Dermis microvascular lymphatic vessel endothelial cell (primary cell): ENCODE results near the gene CA5A. TPM values are rescaled to one million over a fixed set of nuclear protein-coding genes. Genes with fewer than 3 reads are reported as not detected.
"Not testable (repeated sequence)": the region's sequence is repeated elsewhere in the genome, so short reads cannot be mapped to it uniquely, and the experiment has no call there.

Experiments used
- DNase-seq, 2 donors: peaks; one replicate each; pipeline versions ENCODE4 v3.0.0 to v3.0.0-alpha.2; 2010; ENCODE audit warnings: low read depth in 2 of 2
- total RNA-seq: library from RNA; depleted of rRNA; stranded (reverse); fragments of >200 nt; gene quantifications from 2 replicates; pipeline ENCODE4 v1.2.1, GENCODE V29; 2014

The CA5A gene
- total RNA-seq, 1 donor from 2014 or later = not detected

DNA sequence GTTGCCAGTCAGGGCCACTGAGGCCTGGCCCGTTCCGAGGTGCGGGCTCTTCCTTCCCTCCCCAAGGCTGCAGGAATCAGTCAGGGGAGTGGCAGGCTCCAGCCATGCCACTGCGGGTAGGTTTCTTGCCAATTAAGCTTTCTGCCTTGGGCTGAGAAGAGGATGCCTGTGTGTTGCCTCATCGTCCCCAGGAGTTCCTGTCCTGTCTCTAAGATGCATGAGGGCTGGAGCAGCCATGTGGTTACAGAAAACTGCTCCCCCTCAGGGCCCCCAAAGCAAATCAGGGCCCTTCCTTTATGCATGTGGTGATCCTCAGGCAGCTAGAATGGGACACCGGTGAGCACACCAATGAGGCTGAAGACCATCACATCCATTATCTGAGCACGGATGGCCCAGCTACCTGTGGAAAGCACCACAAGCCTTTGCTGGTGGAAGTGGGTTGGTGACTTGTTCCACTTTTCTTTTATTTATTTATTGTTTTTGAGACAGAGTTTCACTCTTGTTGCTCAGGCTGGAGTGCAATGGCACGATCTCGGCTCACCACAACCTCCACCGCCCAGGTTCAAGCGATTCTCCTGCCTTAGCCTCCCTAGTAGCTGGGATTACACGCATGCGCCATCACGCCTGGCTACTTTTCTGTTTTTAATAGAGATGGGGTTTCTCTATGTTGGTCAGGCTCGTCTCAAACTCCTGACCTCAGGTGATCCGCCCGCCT, 40.0 kb downstream of the CA5A start:
- not testable (repeated sequence) for DNase-seq

DNA sequence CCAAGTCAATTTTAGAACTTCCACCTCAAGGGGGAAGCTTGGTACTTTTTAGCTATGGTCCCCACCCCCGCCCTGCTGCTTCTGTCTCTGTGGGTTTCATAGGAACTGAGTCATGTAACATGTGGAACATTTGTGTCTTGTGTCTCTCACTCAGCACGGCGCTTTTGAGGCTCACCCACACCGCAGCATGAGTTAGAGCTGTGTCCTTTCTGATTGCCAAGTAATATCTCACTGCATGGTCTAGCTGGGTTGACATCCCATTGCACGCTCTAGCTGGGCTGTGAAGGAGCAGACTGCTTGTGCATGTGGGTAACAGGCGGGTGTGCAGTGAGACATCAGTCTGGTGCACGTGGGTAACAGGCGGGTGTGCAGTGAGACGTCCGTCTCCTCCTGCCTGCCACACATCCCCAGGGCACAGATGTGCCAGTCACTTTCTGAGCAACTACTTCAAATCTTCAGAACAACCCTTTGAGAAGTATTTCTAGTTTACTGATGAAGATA, 40.6 kb downstream of the CA5A start:
- DNase-seq = no peak

DNA sequence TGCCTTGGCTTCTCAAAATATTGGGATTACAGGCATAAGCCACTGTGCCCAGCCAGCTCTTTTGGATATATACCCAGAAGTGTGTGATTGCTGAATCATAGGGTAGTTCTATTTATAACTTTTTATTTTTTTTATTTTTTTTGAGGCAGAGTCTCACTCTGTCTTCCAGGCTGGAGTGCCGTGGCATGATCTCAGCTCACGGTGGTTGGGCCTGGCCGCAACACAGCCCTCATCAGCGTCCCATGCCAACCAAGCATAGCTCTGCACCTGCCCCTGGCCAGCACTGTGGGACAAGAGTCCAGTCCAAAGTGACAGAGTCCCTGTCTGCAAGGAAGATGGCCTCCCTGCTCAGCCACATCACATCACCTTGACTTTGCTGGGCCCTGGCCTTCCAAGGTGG, 42.3 kb downstream of the CA5A start:
- DNase-seq = not testable (repeated sequence)

DNA sequence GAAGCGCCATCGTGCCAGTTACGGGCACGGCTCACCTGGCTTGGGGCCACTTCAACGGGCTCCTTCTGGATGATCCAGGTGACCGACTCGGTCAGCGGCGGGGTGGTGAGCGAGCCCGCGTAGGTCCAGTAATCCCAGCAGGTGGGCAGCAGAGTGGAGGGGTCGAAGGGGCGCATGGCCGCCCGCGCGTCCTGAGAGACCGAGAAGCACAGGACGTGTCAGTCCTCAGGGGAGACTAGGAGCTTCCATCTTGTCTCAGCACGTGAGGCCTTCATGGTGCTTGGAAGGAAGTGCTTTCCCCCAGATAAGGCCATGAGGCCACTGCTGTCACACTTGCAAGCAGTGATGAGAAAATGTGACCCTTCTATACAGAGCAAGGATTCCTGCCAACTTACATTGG, 44.6 kb downstream of the CA5A start:
- no peak for DNase-seq

DNA sequence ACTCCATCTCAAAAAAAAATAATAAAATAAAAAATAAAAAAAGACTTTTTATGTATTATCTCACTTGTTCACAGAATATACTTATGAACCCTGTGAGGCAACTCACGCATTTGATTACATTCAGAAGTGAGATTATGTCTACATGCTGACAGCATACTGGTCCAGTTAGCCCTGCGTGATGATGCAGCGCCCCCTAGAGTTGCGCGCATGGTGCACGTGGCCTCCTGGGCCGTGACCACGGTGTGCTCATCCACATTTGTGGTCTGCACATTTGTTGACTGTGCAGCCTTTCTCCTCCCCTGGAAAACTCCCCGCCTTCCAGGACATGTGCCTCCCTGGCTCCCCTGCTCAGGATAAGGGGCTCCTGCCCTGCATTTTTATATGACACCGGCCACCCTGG, 46.6 kb downstream of the CA5A start:
- not testable (repeated sequence) for DNase-seq

DNA sequence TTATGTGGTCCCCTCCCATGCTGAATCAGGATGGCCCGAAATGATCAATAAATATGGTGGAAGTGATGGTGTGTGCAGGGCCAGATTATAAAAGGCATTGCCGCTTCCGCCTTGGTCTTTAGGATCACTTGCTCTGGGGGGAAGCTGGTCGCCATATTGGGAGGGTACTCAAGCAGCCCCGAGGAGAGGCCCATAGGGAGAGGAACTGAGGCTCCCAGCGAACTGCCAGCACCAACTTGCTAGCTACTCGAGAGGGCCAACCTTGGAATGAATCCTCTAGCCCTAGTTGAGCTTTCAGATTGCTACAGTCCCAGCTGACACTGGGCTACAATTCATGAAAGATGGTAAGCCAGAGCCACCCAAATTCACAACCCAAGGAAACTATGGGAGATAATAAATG, 48.0 kb downstream of the CA5A start:
- DNase-seq = not testable (repeated sequence)

DNA sequence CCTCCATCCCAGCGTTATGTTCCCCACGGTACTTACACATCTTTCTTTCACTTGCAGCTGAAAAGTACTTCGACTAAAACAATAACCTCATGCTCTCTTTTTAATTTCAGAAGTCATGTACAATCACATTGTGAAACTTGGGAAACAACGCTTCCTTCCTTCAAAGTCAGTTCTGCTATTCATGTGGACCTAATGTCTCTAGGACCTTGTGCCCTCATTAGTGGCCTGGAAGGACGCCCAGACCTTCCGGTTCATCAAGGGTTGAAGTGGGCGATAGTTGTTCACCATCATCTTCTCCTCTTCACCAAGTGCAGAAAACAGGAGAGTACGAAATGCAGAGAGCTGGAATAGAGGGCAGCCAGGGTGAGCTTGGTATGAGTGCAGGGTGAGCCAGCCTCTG, 48.4 kb downstream of the CA5A start:
- not testable (repeated sequence) for DNase-seq

DNA sequence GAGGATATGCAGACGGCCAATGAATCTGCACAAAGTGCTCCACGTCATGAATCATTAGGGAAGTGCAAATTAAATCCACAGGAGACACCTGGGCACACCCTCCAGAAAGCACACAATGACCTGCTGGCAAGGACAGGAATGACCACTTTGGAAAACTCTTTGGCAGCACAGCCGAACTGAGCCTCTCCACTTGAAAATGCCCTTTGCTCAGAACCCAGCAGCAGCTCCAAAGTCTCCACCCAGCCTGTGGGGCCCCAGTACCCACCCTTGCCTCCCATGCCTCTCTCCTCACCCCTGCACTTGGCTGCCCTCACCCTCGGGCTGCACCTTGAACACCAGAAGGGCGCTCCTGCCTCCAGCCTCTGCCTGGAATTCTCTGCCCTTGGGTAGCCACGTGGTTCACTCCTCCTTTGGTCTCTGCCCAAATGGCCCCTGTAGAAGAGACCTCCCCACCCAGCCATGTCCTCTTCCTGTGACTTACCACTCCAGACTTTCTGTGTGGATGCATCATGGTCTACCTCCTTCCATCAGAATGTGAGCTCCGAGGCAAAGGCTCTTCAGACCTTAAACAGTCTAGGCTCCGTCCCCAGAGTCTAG, 50.9 kb downstream of the CA5A start:
- not testable (repeated sequence) for DNase-seq

DNA sequence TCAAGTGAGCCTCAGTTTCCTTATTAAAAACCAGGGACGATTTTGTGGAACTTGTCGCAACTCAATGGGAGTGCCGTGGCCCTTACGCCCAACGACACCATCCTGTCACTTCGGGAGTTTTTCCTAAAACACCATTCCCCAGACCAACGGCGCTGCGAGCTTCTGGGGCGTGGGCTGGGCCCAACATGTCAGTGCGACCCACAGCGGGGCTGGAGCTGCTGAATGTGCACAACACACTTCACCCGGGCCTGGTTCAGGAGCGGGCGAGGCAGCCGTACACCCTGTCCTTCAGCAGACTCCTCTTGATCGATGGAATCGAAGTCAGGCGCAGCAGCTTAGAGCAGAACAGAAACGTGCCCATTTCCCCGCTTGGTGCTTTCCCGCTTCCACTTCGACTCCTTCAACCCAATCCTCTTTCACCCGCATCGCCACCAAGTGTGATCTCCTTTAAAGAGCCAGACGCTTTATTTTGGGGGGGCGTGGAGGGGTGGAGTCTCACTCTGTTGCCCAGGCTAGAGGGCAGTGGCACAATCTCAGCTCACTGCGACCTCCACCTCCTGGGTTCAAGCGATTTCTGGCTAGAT, 53.8 kb downstream of the CA5A start:
- DNase-seq = no peak

DNA sequence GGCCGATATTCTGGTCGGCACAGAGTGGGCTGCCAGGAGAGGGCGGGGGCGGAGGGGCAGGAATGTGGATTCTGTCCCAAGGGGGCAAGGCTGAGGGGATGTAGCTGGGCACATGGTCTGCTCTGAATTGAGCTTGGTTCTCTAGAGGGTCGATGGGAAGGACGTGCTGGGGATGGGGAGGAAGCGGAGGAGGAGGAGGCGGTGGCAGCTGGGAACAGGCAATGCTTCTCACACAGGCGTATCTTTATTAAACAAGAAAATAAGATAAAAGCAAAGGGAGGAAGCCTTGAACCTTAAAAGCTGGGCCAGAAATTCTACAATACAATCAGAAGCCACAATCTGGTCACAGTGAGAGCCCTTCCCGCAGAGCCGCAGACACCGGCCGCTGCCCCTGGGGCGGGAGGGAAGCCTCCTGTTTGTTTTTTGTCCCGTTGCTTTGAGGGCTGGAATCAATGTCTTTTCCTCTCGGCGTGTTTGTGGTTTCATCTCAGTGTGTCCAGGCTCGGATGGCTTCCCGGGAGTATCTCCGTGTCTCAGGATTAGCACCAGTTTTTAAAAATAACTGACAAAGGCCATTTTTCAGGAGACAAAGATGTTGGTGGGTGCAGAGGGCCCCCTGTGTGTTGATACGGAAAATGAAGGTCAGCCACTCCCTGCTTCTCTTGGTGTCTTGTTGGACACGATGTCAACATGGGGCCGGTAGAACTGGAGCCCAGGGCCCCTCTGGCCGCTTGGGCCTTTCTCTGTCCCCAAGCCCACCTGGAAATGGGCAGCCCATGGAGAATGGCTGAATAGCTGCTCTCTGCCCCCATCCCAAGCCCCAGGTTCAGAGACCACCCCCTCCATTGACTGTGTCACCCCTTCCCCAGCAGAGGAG, 54.8 kb downstream of the CA5A start:
- DNase-seq = no peak

DNA sequence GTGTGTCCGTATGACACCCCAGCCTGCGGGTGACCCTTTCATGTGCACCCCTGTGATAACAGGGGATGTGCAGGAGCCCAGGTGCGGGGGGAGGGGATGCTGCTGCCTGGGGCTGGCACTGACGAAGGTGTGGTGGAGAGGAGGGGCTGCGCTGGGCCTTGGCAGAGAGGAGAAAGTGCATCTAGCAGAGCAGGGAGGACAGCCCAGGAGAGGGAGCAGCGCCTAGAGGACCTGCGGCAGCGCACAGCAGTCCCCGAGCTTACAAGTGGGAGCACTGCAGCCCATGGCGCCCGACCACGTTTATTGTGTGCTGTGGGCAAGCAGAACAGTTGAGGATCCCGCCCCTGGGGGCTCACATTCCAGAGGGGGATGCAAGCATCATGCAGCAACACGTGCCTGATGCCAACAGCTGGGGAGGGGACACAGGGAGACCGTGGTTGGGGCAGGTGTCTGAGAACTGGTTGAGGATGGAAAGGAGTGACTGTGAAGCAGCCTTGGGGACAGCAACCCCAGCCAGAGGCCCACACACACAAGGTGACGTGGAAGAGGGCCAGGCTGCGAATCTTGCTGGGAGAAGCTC, 56.1 kb downstream of the CA5A start:
- no peak for DNase-seq

DNA sequence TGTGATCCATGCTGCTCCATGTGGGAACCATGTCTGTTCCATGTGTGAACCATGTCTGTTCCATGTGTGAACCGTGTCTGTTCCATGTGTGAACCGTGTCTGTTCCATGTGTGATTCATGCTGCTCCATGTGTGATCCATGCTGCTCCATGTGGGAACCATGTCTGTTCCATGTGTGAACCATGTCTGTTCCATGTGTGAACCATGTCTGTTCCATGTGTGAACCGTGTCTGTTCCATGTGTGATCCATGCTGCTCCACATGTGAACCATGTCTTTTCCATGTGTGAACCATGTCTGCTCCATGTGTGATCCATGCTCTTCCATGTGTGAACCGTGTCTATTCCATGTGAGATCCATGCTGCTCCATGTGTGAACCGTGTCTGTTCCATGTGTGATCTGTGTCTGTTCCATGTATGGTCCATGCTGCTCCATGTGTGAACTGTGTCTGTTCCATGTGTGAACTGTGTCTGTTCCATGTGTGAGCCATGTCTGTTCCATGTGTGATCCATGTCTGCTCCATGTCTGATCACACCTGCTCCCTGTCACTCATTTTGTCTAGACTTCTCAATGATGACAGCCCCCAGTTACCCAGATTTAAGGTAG, 56.8 kb downstream of the CA5A start:
- not testable (repeated sequence) for DNase-seq

DNA sequence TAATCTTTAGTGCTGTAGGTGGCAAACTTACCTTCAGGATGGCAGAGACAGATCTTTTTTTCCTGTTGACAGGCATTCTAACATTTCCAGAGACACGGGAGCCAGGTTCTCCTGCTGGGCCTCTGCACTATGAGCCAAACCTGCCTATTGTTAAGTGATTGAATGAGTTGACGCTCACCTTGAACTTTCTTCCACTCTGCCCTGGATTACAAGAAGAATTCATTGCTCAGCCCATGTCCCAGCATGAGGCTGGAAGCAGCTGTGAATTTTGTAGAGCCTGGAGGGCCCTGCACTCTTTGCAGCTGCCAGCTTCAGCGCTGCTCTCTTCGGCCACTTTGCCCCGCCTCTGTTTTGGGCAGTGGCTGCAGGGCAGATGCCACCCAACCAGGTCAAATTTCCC, 57.6 kb downstream of the CA5A start:
- no peak for DNase-seq

DNA sequence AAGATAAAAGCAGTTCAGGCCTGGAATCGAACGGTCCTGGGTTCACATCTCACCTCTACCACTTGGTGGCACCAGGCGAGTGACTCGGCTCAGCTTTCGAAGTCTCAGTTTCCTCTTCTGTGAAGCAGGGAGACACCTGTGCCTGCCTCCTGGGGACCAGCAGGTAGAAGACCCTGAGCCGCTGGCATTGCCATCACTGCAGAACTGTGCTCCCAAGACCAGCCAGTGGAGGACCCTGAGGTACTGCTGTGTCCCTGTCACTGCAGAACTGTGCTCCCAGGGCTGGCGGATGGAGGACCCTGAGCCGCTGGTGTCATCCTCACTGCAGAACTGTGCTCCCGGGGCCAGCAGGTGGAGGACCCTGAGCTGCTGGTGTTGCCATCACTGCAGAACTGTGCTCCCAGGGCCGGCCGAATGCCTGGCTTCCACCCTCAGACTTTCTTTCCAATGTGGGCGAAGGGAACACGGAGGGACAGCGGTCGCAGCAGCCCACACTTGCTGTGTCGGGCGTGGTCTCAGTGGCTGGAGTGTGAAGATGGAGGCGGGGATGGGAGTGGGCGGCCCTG, 58.3 kb downstream of the CA5A start:
- DNase-seq = no peak

DNA sequence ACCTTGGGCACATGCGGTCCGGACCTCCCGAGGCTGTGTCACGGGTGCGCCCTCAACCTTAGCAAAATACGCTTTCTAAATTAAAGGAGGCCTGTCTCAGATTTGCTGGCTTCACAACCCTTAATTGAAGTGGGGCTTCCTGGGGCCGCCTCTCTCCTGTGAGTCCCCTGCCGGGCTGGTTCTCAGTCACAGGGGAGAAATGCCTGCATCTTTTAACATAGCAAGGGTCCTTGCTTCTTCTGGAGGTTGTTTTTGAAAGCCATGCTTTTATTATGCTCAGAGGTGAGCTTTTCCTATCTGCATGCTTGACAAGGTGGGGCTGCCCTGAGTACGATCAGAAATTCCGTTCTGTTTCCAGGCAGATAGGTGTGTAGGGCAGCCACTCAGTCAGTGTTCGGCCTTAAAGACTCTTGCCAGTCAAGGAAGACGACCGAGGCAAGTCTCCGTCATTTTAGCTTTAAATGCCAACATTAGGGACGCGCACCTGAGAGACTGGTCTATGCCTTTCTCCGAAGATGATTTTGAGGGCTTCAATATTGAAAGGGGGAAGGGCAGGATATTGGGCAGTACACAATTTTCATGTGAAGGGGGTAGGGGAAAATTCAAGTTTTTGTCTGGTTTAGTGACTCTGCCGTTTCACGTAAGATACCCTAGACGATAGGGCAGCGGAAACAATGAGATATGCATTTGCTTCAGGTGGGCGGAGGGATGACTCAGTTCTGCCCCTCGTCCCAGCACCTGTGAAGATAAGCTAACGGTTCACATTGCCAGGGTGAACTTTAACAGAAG, 61.5 kb downstream of the CA5A start:
- no peak for DNase-seq

DNA sequence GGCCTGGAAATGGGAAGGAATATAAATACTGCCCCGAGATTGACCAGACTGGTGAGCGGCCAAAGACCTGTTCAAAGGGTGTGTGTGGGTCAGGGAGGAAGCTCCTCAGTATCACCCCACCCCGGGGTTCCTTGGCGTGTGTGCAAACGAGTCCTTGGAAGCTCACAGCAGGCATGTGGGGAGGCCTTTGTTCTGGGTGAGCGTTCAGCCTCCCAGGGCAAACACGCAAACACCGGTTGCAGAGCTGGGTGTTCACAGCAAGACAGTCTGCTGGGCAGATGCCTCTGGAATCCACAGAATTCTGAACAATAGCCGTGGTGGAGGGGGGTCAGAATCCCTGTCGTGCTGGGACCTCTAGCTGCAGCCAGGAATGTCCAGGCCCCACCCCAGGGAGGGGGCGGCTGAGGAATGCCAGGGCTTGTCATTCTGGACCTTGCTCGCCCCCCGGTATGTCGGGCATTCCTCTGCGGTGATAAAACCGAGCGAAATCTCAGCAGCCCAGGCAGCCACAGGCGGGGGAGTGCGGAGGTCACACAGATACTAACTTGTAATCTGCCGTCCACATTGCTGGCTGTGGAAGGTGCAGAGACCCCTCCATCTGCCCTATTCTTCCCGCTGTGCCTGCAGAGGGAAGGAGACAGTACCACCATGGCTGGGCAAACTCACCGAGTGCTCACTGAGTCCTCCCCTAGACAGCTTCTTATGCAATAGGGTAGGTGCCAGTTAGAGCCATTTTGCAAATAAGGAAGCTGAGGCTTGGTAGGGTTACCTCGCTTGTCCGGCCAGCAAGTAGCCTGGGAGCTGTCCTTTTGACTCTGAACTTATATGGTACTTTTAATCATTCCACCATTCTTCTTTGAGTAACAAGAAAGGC, 65.7 kb downstream of the CA5A start:
- DNase-seq = peak in 1 of 2 donors; percentile 42

DNA sequence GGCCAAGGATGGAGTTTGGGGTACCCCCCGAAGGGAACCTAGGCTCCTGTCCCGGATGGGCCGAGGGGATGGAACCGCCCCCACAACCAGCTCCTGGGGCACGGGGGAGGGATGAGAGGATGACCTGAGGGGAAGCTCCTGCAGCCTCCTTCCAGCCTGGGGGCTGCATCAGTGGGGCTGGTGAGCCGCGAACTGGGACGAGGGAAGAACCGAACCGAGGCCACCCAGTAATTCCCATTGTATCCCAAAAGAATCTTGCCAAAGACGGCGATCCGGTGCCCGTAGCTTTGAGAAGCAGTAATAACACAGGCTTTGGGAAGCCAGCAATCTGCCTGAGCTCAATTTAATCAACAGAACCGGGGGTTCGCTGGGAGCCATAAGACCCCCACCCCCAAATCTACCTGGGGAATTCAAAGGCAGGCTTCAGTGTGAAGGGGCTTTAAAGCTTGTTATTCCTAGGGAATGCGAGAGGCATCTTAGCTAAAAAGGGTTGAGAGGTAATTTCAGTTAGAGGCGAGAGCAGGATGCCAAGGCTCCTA, 66.4 kb downstream of the CA5A start:
- not testable (repeated sequence) for DNase-seq

DNA sequence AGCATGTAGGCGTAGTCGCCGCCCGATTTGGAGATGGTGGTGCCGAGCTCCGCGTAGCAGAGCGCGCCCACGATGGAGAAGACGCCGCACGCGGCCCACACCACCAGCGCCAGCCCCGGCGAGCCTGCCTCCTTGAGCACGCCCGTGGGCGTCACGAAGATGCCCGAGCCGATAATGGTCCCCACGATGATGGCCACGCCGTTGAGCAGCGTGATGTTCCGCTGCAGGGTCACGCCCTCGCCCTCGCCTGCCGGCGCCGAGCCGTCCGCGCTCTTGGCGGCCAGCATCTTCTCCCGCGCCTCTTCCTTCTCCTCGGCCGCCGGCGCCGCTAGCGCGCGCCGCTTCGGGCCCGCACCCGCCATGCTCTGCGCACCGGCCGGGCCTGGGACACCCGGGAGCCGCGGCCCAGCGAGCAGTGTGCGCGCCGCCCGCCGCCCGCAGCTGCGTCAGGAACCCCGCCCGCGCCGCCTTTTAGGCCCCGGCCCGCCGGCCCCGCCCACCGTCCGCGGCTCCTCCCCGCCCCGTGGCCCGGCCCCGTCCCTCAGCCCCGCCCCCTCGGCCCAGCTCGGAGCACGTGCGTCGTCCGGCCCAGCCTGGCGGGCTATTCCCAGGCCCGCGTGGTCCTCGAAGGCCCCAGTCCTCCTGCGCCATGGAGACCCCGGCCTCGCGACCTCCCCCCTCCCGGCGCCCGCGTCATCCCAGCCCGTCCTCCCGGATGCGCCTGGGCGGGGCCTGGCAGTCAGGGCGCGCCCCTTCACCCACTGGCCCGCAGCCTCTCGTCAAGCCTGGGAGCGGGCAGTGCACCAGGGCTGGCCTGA, 67.1 kb downstream of the CA5A start, which contains the start of gene SLC7A5:
Gene SLC7A5 (minus strand): TSS at position 447 of the 818 bp plus-strand sequence. CDS start 85 bp downstream, at position 362.
- peak in 1 of 2 donors; percentile 81 for DNase-seq
